K562 (cell line): ENCODE results near the gene TIMP1. TPM values are rescaled to one million over a fixed set of nuclear protein-coding genes. Genes with fewer than 3 reads are reported as not detected.
A peak's percentile ranks its signal among the peaks of the same experiment; 100 is the strongest.

ENCODE experiments used
- ARID2 ChIP-seq: fragments of 450-650 bp; IDR thresholded peaks from 2 replicates; pipeline ENCODE4 v1.6.1; 2017; ENCODE audit warnings: antibody characterized with exemption, mild to moderate bottlenecking
- CBX1 ChIP-seq: sonication (generic); IDR thresholded peaks from 2 replicates; pipeline ENCODE4 v1.6.1; 2016; ENCODE audit warnings: antibody characterized with exemption, low read depth, mild to moderate bottlenecking
- CCNT2 ChIP-seq: IDR thresholded peaks from 2 replicates; pipeline ENCODE4 v1.6.1; 2011; ENCODE audit warnings: borderline replicate concordance, low read depth, mild to moderate bottlenecking, moderate library complexity, mixed read lengths, low read length; ENCODE audit not compliant: insufficient read length; ENCODE audit errors: extremely low read depth
- COPS2 ChIP-seq: fragments of 450-650 bp; conservative IDR thresholded peaks from 2 replicates; pipeline ENCODE4 v1.6.1; 2016; ENCODE audit warnings: mild to moderate bottlenecking, moderate library complexity
- EGR1 ChIP-seq: fragments of 450-650 bp; conservative IDR thresholded peaks from 2 replicates; pipeline ENCODE4 v1.6.1; 2017; ENCODE audit warnings: mild to moderate bottlenecking
- GATAD2B ChIP-seq: fragments of 450-650 bp; IDR thresholded peaks from 2 replicates; pipeline ENCODE4 v1.6.1; 2017; ENCODE audit warnings: mild to moderate bottlenecking, borderline replicate concordance
- HNRNPUL1 ChIP-seq: fragments of 200-400 bp; formaldehyde crosslinking; IDR thresholded peaks from 2 replicates; pipeline ENCODE4 v1.6.1; 2017; ENCODE audit warnings: low read length
- HSF4 ChIP-seq: fragments of 250-450 bp; sonication (Bioruptor Pico); IDR thresholded peaks from 2 replicates; pipeline ENCODE4 v2.1.2; 2022; ENCODE audit warnings: mild to moderate bottlenecking, moderate library complexity, borderline replicate concordance
- NCOA2 ChIP-seq, 2 experiments: fragments of 450-650 bp; IDR thresholded peaks; 2 replicates each; pipeline ENCODE4 v1.6.1; 2018; ENCODE audit warnings: mild to moderate bottlenecking in 2 of 2, moderate library complexity in 1 of 2; ENCODE audit not compliant: partially characterized antibody in 2 of 2
- PHF21A ChIP-seq: fragments of 450-650 bp; IDR thresholded peaks from 2 replicates; pipeline ENCODE4 v1.6.1; 2017; ENCODE audit warnings: low read depth, borderline replicate concordance
- RAD21 ChIP-seq, 2 experiments: fragments of 250-450 bp in 1 of 2; fragments of 450-650 bp in 1 of 2; sonication (Bioruptor Pico) in 1 of 2; formaldehyde crosslinking in 1 of 2; IDR thresholded peaks in 1 of 2; conservative IDR thresholded peaks in 1 of 2; 2 replicates each; pipeline versions ENCODE4 v1.4.0 to v1.8.0; 2020 to 2022; ENCODE audit warnings: mild to moderate bottlenecking in 2 of 2, moderate library complexity in 1 of 2
- SAFB ChIP-seq: fragments of 200-400 bp; formaldehyde crosslinking; IDR thresholded peaks from 2 replicates; pipeline ENCODE4 v1.6.1; 2017; ENCODE audit warnings: low read depth, low read length, borderline replicate concordance
- SMARCE1 ChIP-seq: fragments of 450-650 bp; IDR thresholded peaks from 2 replicates; pipeline ENCODE4 v1.7.1; 2016; ENCODE audit warnings: mild to moderate bottlenecking
- SP1 ChIP-seq: sonication (generic); formaldehyde crosslinking; IDR thresholded peaks from 2 replicates; pipeline ENCODE4 v1.8.1; 2022; ENCODE audit warnings: mild to moderate bottlenecking, missing genetic modification reagents
- TARDBP ChIP-seq: fragments of 450-650 bp; IDR thresholded peaks from 2 replicates; pipeline ENCODE4 v1.6.1; 2016
- THAP7 ChIP-seq: fragments of 250-450 bp; sonication (Bioruptor Pico); IDR thresholded peaks from 2 replicates; pipeline ENCODE4 v1.5.0; 2021
- THRA ChIP-seq: fragments of 450-650 bp; IDR thresholded peaks from 2 replicates; pipeline ENCODE4 v1.6.1; 2017; ENCODE audit warnings: mild to moderate bottlenecking, moderate library complexity
- USF1 ChIP-seq: sonication (generic); formaldehyde crosslinking; IDR thresholded peaks from 2 replicates; pipeline ENCODE4 v1.9.0; 2022; ENCODE audit warnings: mild to moderate bottlenecking, missing genetic modification reagents
- ZBTB17 ChIP-seq: fragments of 450-650 bp; formaldehyde crosslinking; IDR thresholded peaks from 2 replicates; pipeline ENCODE4 v1.4.0; 2020; ENCODE audit warnings: mild to moderate bottlenecking
- ZC3H11A ChIP-seq: IDR thresholded peaks from 2 replicates; pipeline ENCODE4 v1.6.1; 2012; ENCODE audit warnings: low read depth, low read length, improper control_type of control experiment
- ZNF134 ChIP-seq: fragments of 250-450 bp; sonication (Bioruptor Pico); conservative IDR thresholded peaks from 2 replicates; pipeline ENCODE4 v1.4.0; 2020
- ZNF23 ChIP-seq: fragments of 250-450 bp; sonication (Bioruptor Pico); IDR thresholded peaks from 2 replicates; pipeline ENCODE4 v1.4.0; 2020; ENCODE audit warnings: mild to moderate bottlenecking
- ZNF311 ChIP-seq: fragments of 250-450 bp; sonication (Bioruptor Pico); IDR thresholded peaks from 2 replicates; pipeline ENCODE4 v1.4.0; 2020; ENCODE audit warnings: mild to moderate bottlenecking, moderate library complexity
- ZNF512 ChIP-seq: IDR thresholded peaks from 2 replicates; pipeline ENCODE4 v1.6.1; 2016; ENCODE audit warnings: missing genetic modification characterization, missing compliant biosample characterization
- ZNF644 ChIP-seq: fragments of 200-800 bp; sonication (Bioruptor generic); IDR thresholded peaks from 2 replicates; pipeline ENCODE4 v1.6.1; 2016; ENCODE audit warnings: low read depth, missing genetic modification characterization, missing compliant biosample characterization
- ZZZ3 ChIP-seq: fragments of 450-650 bp; IDR thresholded peaks from 2 replicates; pipeline ENCODE4 v1.6.1; 2016; ENCODE audit warnings: antibody characterized with exemption, mild to moderate bottlenecking, moderate library complexity
- polyA plus RNA-seq, 8 experiments: library from polyadenylated mRNA; depleted of rRNA in 4 of 8; stranded (reverse) in 5 of 8; unstranded in 3 of 8; fragments of >200 nt; fragmentation: Nextera tagmentation in 2 of 8; fragmentation: Illumina TruSeq in 1 of 8; extraction: Ambion mirVana in 2 of 8; extraction: Trizol in 1 of 8; gene quantifications; 2 replicates each; pipeline versions ENCODE4 v1.2.1 to v1.2.3, GENCODE V29; 2011 to 2014; ENCODE audit warnings: inconsistent platforms in 1 of 8, missing spikeins in 1 of 8
- total RNA-seq, 7 experiments: library from RNA; depleted of rRNA in 6 of 7; stranded (reverse); fragments of >200 nt in 6 of 7; fragmentation: Illumina TruSeq in 2 of 7; extraction: Trizol in 2 of 7; gene quantifications; 2 replicates each; pipeline versions ENCODE4 v1.2.1 to v1.2.3, GENCODE V29; 2011 to 2021; ENCODE audit warnings: low replicate concordance in 1 of 7

The TIMP1 gene
- total and polyA plus RNA-seq, 9 of the 15 experiments (the other 6 are each of a cell fraction or from before 2014, with no cell fraction given) = 115 to 699 (median 273) TPM

GRCh38 chrX:47581731-47582647 lies at the start of gene TIMP1 (continued):
- peak; percentile 15; the same call in 1 of the 2 replicates for TF ChIP-seq CBX1
- TF ChIP-seq SP1 (CRISPR knock-in tag) = peak; percentile 68
- no peak for TF ChIP-seq ZC3H11A
- peak; percentile 97 for TF ChIP-seq EGR1
- no peak for TF ChIP-seq SAFB
- TF ChIP-seq ZZZ3 = peak; percentile 53; the same call in 1 of the 2 replicates
- TF ChIP-seq HSF4 = no peak
- TF ChIP-seq HNRNPUL1 = no peak
- no peak for TF ChIP-seq ARID2
- TF ChIP-seq SMARCE1 = peak; percentile 62; the same call in 1 of the 2 replicates
- TF ChIP-seq CCNT2 = peak; percentile 33
- TF ChIP-seq NCOA2 (IDR thresholded peaks at IDR 0.05; ENCODE audit: partially characterized antibody in 2 of 2) = no peak
- no peak for TF ChIP-seq COPS2
- no peak for TF ChIP-seq ZBTB17 (CRISPR knock-in tag)
- TF ChIP-seq ZNF134 (CRISPR knock-in tag) = no peak
- no peak for TF ChIP-seq ZNF311 (CRISPR knock-in tag)
- no peak for TF ChIP-seq GATAD2B
- TF ChIP-seq RAD21 (CRISPR knock-in tag; conservative IDR thresholded peaks at IDR 0.05 in 1 of 2, IDR thresholded peaks at IDR 0.05 in 1 of 2) = no peak
- TF ChIP-seq ZNF512 (tag) = no peak
- no peak for TF ChIP-seq PHF21A
- TF ChIP-seq THAP7 (CRISPR knock-in tag) = no peak
- no peak for TF ChIP-seq THRA
- no peak for TF ChIP-seq ZNF644 (tag)
- no peak for TF ChIP-seq USF1 (CRISPR knock-in tag)
- TF ChIP-seq ZNF23 (CRISPR knock-in tag) = no peak
- TF ChIP-seq TARDBP = no peak
